ENCODE measurements around the gene KRT3.
"Not testable (repeated sequence)": the region's sequence is repeated elsewhere in the genome, so short reads cannot be mapped to it uniquely, and the experiment has no call there.

KRT3 gene

GRCh38 chr12:52796839-52797528, 1.1 kb upstream of the KRT3 start:
- no peak for DNase-seq

GRCh38 chr12:52796429-52796794, 495 bp upstream of the KRT3 start:
- no peak for DNase-seq

- not testable (repeated sequence) for DNase-seq
Observed at GRCh38 chr12:52795332-52795674, 614 bp downstream of the KRT3 start.

- no peak for DNase-seq
Observed at GRCh38 chr12:52794479-52795331, 1.2 kb downstream of the KRT3 start.

- no peak for DNase-seq
Observed at GRCh38 chr12:52792185-52793029, 3.5 kb downstream of the KRT3 start.

GRCh38 chr12:52791271-52792184, 4.4 kb downstream of the KRT3 start:
- DNase-seq: no peak

GRCh38 chr12:52790427-52791270, 5.3 kb downstream of the KRT3 start:
- no peak for DNase-seq

GRCh38 chr12:52789637-52790426, 6.1 kb downstream of the KRT3 start:
- DNase-seq: no peak

GRCh38 chr12:52788876-52789636, 6.9 kb downstream of the KRT3 start:
- DNase-seq: no peak

GRCh38 chr12:52788192-52788875, 7.6 kb downstream of the KRT3 start:
- DNase-seq: no peak

GRCh38 chr12:52787324-52788191, 8.4 kb downstream of the KRT3 start:
- DNase-seq: no peak

GRCh38 chr12:52784909-52785308, 11.0 kb downstream of the KRT3 start:
- DNase-seq: no peak

- DNase-seq: no peak
Observed at GRCh38 chr12:52783563-52784316, 12.2 kb downstream of the KRT3 start.

GRCh38 chr12:52782502-52782901, 13.4 kb downstream of the KRT3 start:
- no peak for DNase-seq

GRCh38 chr12:52781399-52782082, 14.4 kb downstream of the KRT3 start:
- DNase-seq: no peak

GRCh38 chr12:52779914-52780313, 16.0 kb downstream of the KRT3 start:
- no peak for DNase-seq

- DNase-seq: no peak
Observed at GRCh38 chr12:52778833-52779232, 17.1 kb downstream of the KRT3 start.

All from NCI-H1092 (cell line).